ENCODE measurements around the gene DNMT3B.

Gene DNMT3B

DNA sequence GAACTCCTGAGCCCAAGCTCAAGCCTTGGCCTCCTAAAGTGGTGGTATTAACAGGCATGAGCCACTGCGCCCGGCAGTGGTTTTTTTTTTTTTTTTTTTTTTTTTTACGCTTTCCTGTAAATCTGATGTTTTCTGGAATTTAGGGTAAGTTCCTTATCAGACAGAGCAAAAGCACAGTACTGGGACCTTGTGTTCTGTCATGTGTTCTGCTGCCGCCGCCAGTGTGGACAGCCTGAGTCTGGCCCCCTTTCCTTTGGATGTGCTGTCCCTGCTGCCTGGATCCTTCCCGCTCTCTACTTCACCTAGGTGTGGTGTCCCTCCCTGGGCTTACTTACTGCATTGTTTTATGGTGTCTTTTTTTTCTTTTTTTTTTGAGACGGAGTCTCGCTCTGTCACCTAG is 11.7 kb downstream of the DNMT3B start:
- Histone ChIP-seq H2AFZ (ENCODE audit: low read length) (no peak overlapping the region), H3K79me2 (ENCODE audit: insufficient read depth, low read length) (0 out of 2 replicates have a peak, but pooled peaks cover under 1% of the 10 kb centered on the region), H4K20me1 (ENCODE audit: insufficient read depth, low read length) (no peaks in the 10 kb centered on the region), H3F3A (ENCODE audit: insufficient read depth, low read length) (no peaks in the 10 kb centered on the region), H3K27me3 (ENCODE audit: insufficient read depth, low read length) (no peaks in the 10 kb centered on the region), H3K27ac (ENCODE audit: low read depth, low read length, poor library complexity, severe bottlenecking) (no peak overlapping the region), H3K4me3 (ENCODE audit: low read depth, low read length, poor library complexity, severe bottlenecking) (no peak overlapping the region), H3K9me3 (ENCODE audit: low read length) (no peaks in the 10 kb centered on the region), H3K4me2 (ENCODE audit: low read length) (no peak overlapping the region), H3K4me1 (ENCODE audit: insufficient read depth, low read length, severe bottlenecking) (peaks cover 32% of the 10 kb centered on the region), H3K9ac (ENCODE audit: low read length) (no peak overlapping the region), H3K36me3 (ENCODE audit: insufficient read depth, low read length) (no peaks in the 10 kb centered on the region), H3K9me2 (ENCODE audit: low read depth, low read length) (no peaks in the 10 kb centered on the region)
- no peak for TF ChIP-seq EZH2 (IDR thresholded peaks at IDR 0.05; ENCODE audit: borderline replicate concordance, low read length)
- TF ChIP-seq, protein P1, sequence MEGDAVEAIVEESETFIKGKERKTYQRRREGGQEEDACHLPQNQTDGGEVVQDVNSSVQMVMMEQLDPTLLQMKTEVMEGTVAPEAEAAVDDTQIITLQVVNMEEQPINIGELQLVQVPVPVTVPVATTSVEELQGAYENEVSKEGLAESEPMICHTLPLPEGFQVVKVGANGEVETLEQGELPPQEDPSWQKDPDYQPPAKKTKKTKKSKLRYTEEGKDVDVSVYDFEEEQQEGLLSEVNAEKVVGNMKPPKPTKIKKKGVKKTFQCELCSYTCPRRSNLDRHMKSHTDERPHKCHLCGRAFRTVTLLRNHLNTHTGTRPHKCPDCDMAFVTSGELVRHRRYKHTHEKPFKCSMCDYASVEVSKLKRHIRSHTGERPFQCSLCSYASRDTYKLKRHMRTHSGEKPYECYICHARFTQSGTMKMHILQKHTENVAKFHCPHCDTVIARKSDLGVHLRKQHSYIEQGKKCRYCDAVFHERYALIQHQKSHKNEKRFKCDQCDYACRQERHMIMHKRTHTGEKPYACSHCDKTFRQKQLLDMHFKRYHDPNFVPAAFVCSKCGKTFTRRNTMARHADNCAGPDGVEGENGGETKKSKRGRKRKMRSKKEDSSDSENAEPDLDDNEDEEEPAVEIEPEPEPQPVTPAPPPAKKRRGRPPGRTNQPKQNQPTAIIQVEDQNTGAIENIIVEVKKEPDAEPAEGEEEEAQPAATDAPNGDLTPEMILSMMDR (IDR thresholded peaks at IDR 0.05; ENCODE audit: low read length), result no peak

DNA sequence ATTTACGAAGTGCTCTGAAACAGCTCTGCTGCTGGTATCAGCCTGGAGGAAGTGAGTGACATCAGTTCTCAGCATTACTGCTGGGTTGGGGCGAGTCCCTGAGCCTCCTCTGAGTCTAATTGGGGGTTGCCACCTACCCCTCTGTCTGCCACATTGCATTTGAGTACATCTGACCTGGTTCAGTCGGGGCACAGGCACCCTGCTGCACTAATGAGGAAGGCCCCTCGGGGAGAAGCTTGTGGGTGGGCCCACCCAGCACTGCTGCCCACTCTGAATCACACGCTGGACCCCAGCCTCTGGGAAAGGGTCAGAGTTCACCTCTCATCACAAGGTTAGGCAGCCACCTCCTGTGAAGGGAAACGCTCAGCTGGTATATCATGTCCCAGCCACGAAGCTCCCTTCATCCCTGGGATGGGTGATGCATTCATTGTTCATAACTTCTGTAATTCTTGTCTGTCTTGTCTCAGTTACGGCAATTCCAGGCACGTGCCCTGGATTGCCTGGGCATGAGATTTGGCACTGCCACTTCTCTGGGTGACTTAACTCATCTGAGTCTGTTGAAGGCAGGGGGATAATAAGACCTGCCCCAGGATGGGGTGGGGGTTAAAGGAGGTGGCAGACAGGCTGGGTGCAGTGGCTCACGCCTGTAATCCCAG is 13.3 kb downstream of the DNMT3B start:
- H3K4me1 ChIP-seq (ENCODE audit: insufficient read depth, low read length, severe bottlenecking), result peaks cover 32% of the 10 kb centered on the region
- no peak overlapping the region for H2AFZ ChIP-seq (ENCODE audit: low read length)
- no peaks in the 10 kb centered on the region for H3K9me3 ChIP-seq (ENCODE audit: low read length)
- no peak overlapping the region for H3K4me2 ChIP-seq (ENCODE audit: low read length)
- no peaks in the 10 kb centered on the region for H3F3A ChIP-seq (ENCODE audit: insufficient read depth, low read length)
- no peak overlapping the region for H3K9ac ChIP-seq (ENCODE audit: low read length)
- H3K36me3 ChIP-seq (ENCODE audit: insufficient read depth, low read length), result peaks cover 4% of the 10 kb centered on the region; the same call in 1 of the 2 replicates
- H3K4me3 ChIP-seq (ENCODE audit: low read depth, low read length, poor library complexity, severe bottlenecking), result no peak overlapping the region
- H3K27me3 ChIP-seq (ENCODE audit: insufficient read depth, low read length), result no peaks in the 10 kb centered on the region
- no peaks in the 10 kb centered on the region for H3K9me2 ChIP-seq (ENCODE audit: low read depth, low read length)
- H3K27ac ChIP-seq (ENCODE audit: low read depth, low read length, poor library complexity, severe bottlenecking), result peak overlapping the region; percentile 5
- TF ChIP-seq EZH2 (IDR thresholded peaks at IDR 0.05; ENCODE audit: borderline replicate concordance, low read length), result no peak
- TF ChIP-seq, protein P1 (IDR thresholded peaks at IDR 0.05; ENCODE audit: low read length), result no peak
- 0 out of 2 replicates have a peak, but pooled peaks cover 4% of the 10 kb centered on the region for H3K79me2 ChIP-seq (ENCODE audit: insufficient read depth, low read length)
- no peaks in the 10 kb centered on the region for H4K20me1 ChIP-seq (ENCODE audit: insufficient read depth, low read length)

DNA sequence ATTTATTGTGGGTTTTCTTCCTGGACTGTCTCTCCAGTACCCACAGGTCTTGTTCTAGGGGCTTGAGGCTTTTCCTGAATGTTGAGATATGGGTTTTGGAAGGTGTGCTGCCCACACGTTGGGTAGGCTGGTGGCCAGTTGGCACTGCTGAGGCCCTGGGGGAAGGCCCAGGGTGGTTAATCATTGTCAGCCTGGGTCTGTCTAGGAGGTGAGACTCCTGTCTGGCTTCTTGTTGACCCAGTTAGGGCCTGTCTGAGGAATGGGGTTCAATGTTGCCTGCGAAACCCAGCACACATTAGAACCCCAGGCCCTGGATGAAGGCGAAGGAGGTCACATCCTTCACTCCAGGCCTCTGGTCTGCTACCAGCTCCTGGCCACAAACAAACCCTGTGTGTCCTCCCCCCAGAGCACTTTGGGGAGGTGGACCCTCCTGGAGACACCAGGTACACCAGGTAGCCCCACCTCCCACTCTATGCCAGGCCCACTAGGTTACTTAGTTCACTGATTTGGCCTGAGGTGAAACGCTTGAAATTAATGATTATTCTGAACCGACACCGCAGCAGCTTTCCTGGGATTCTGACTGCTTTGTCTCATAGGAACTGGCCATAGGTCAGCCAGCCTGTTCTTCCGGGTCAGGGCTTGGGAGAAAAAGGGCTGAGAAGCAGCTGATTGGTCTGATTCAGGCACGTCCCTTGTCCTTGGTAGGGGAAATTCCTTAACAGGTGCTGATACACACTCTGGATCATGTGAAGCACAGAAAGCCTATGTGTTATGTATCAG is 15.2 kb downstream of the DNMT3B start:
- Histone ChIP-seq H3K4me2 (ENCODE audit: low read length) (no peak overlapping the region), H3K27ac (ENCODE audit: low read depth, low read length, poor library complexity, severe bottlenecking) (peak overlapping the region; percentile 44), H3K9ac (ENCODE audit: low read length) (no peak overlapping the region), H3K79me2 (ENCODE audit: insufficient read depth, low read length) (0 out of 2 replicates have a peak, but pooled peaks cover 4% of the 10 kb centered on the region), H3K36me3 (ENCODE audit: insufficient read depth, low read length) (peaks cover 13% of the 10 kb centered on the region; the same call in 1 of the 2 replicates), H2AFZ (ENCODE audit: low read length) (no peak overlapping the region), H3K27me3 (ENCODE audit: insufficient read depth, low read length) (no peaks in the 10 kb centered on the region), H3K9me2 (ENCODE audit: low read depth, low read length) (no peaks in the 10 kb centered on the region), H4K20me1 (ENCODE audit: insufficient read depth, low read length) (no peaks in the 10 kb centered on the region), H3K4me1 (ENCODE audit: insufficient read depth, low read length, severe bottlenecking) (peaks cover 25% of the 10 kb centered on the region), H3K4me3 (ENCODE audit: low read depth, low read length, poor library complexity, severe bottlenecking) (no peak overlapping the region), H3K9me3 (ENCODE audit: low read length) (no peaks in the 10 kb centered on the region), H3F3A (ENCODE audit: insufficient read depth, low read length) (no peaks in the 10 kb centered on the region; the same call in 1 of the 2 replicates)
- TF ChIP-seq, protein P1 (IDR thresholded peaks at IDR 0.05; ENCODE audit: low read length), result no peak
- TF ChIP-seq EZH2 (IDR thresholded peaks at IDR 0.05; ENCODE audit: borderline replicate concordance, low read length), result no peak

All from OCI-LY1 (cell line).